HCT116 (cell line): ENCODE data around the gene S100A3. TPM values are rescaled to one million over a fixed set of nuclear protein-coding genes. Genes with fewer than 3 reads are reported as not detected.
A peak's percentile ranks its signal among the peaks of the same experiment; 100 is the strongest.

Source experiments
- ATAC-seq: fragments of 200-7000 bp; cut with Tn5 transposase; 2 replicates; pipeline ENCODE4 v1.9.1; 2020; ENCODE audit warnings: mild to moderate bottlenecking, moderate library complexity
- BruUV-seq: library from RNA; stranded (reverse); fragments of 400-500 nt; replicated peaks from 2 replicates; lab custom pipeline; 2021; lab: Mats Ljungman, UMichigan
- CTCF ChIA-PET: fragments of 300-600 bp; sonication (Branson Sonifier 250); formaldehyde crosslinking; loops from one replicate; lab custom pipeline; 2021; ENCODE audit warnings: antibody characterized with exemption; lab: Charles Lee
- POLR2A ChIA-PET: fragments of 300-600, 350-600 bp; sonication (Branson Sonifier 250); formaldehyde crosslinking; loops from one replicate; lab custom pipeline; 2021; ENCODE audit warnings: antibody characterized with exemption; lab: Charles Lee
- RAD21 ChIA-PET, 2 experiments: fragments of 300-600 bp; sonication (Branson Sonifier 250); formaldehyde crosslinking; loops; one replicate each; lab custom pipeline; 2023; ENCODE audit warnings: low total read pairs in 2 of 2; ENCODE audit not compliant: uncharacterized antibody in 2 of 2, unreplicated experiment in 2 of 2, low non-redundant PET in 1 of 2; lab: Charles Lee
- DNase-seq: peaks from one replicate; pipeline ENCODE4 v3.0.0-alpha.2; 2010; ENCODE audit warnings: low read depth, low spot score
- H2AFZ ChIP-seq: fragments of 200-600 bp; shearing (Covaris generic), sonication (generic); 2 replicates; pipeline ENCODE4 v1.6.1; 2017; ENCODE audit warnings: low read depth, mixed run types, mixed read lengths, antibody characterized with exemption, low read length; ENCODE audit not compliant: poor library complexity, severe bottlenecking
- H3K27ac ChIP-seq: 2 replicates; pipeline ENCODE4 v1.5.1; 2012; ENCODE audit warnings: low read depth, low read length
- H3K27me3 ChIP-seq: fragments of 200-600 bp; sonication (generic); 2 replicates; pipeline ENCODE4 v1.6.1; 2016; ENCODE audit warnings: mixed run types, low read length, mixed read lengths; ENCODE audit not compliant: insufficient read depth
- H3K36me3 ChIP-seq, 2 experiments: fragments of 200-500 bp in 1 of 2; fragments of 200-600 bp in 1 of 2; sonication (Bioruptor generic) in 1 of 2; sonication (generic) in 1 of 2; 2 replicates each; pipeline versions ENCODE4 v1.5.1 to v1.6.1; 2014 to 2016; ENCODE audit warnings: low read length in 2 of 2, inconsistent platforms in 1 of 2, mixed read lengths in 1 of 2, mixed run types in 1 of 2; ENCODE audit not compliant: insufficient read depth in 2 of 2, control insufficient read depth in 1 of 2
- H3K4me1 ChIP-seq, 2 experiments: fragments of 200-600 bp in 1 of 2; sonication (generic) in 1 of 2; 2 replicates each; pipeline versions ENCODE4 v1.5.1 to v1.6.1; 2012 to 2017; ENCODE audit warnings: low read length in 2 of 2, inconsistent platforms in 1 of 2, mild to moderate bottlenecking in 1 of 2, mixed read lengths in 1 of 2, mixed run types in 1 of 2, moderate library complexity in 1 of 2; ENCODE audit not compliant: insufficient read depth in 2 of 2, control insufficient read depth in 1 of 2
- H3K4me2 ChIP-seq: fragments of 200-600 bp; sonication (generic); 2 replicates; pipeline ENCODE4 v1.6.1; 2017; ENCODE audit warnings: mixed run types, low read length, mixed read lengths
- H3K4me3 ChIP-seq, 2 experiments: fragments of 200-600 bp in 1 of 2; sonication (generic) in 1 of 2; replicated peaks in 1 of 2; 2 replicates each; pipeline ENCODE4 v1.5.1; 2011 to 2016; ENCODE audit warnings: low read length in 2 of 2, control low read depth in 1 of 2, low read depth in 1 of 2, mild to moderate bottlenecking in 1 of 2, mixed read lengths in 1 of 2, mixed run types in 1 of 2
- H3K79me2 ChIP-seq: fragments of 200-600 bp; sonication (generic); 2 replicates; pipeline ENCODE4 v1.6.1; 2017; ENCODE audit warnings: mild to moderate bottlenecking, mixed run types, low read length, moderate library complexity, mixed read lengths; ENCODE audit not compliant: insufficient read depth
- H3K9ac ChIP-seq: fragments of 200-600 bp; sonication (generic); 2 replicates; pipeline ENCODE4 v1.6.1; 2016; ENCODE audit warnings: low read length, mixed read lengths
- H3K9me2 ChIP-seq: fragments of 200-600 bp; sonication (generic), shearing (Covaris generic); 2 replicates; pipeline ENCODE4 v1.6.1; 2017; ENCODE audit warnings: mixed run types, mild to moderate bottlenecking, moderate library complexity; ENCODE audit not compliant: insufficient read depth
- H3K9me3 ChIP-seq, 2 experiments: fragments of 200-500 bp in 1 of 2; fragments of 200-600 bp in 1 of 2; sonication (Bioruptor generic) in 1 of 2; sonication (generic) in 1 of 2; 2 replicates each; pipeline ENCODE4 v1.6.1; 2014 to 2017; ENCODE audit warnings: low read length in 2 of 2, mixed read lengths in 2 of 2, inconsistent platforms in 1 of 2, low read depth in 1 of 2, mild to moderate bottlenecking in 1 of 2, mixed run types in 1 of 2, moderate library complexity in 1 of 2; ENCODE audit not compliant: control insufficient read depth in 1 of 2, insufficient read depth in 1 of 2
- H4K20me1 ChIP-seq: fragments of 200-600 bp; sonication (generic), shearing (Covaris generic); 2 replicates; pipeline ENCODE4 v1.6.1; 2017; ENCODE audit warnings: mixed run types, mild to moderate bottlenecking, moderate library complexity; ENCODE audit not compliant: insufficient read depth
- CBX3 ChIP-seq: IDR thresholded peaks from 2 replicates; pipeline ENCODE4 v1.6.1; 2012; ENCODE audit warnings: low read depth
- CEBPB ChIP-seq: IDR thresholded peaks from 2 replicates; pipeline ENCODE4 v1.6.1; 2012; ENCODE audit warnings: low read depth
- EZH2 ChIP-seq: fragments of 200-600 bp; sonication (generic); IDR thresholded peaks from 2 replicates; pipeline ENCODE4 v1.6.1; 2017; ENCODE audit warnings: antibody characterized with exemption, mixed run types
- POLR2A ChIP-seq: IDR thresholded peaks from 2 replicates; pipeline ENCODE4 v1.7.0; 2011; ENCODE audit warnings: borderline replicate concordance; ENCODE audit not compliant: insufficient read depth, insufficient read length; ENCODE audit errors: extremely low read depth
- POLR2AphosphoS5 ChIP-seq: IDR thresholded peaks from 2 replicates; pipeline ENCODE4 v1.6.1; 2011; ENCODE audit warnings: mild to moderate bottlenecking, low read depth, low read length, moderate library complexity
- YY1 ChIP-seq: IDR thresholded peaks from 2 replicates; pipeline ENCODE4 v1.6.1; 2011; ENCODE audit warnings: low read length, low read depth, moderate library complexity, mild to moderate bottlenecking; ENCODE audit not compliant: insufficient replicate concordance; ENCODE audit errors: extremely low read depth
- ZFX ChIP-seq: fragments of 450-650 bp; IDR thresholded peaks from 2 replicates; pipeline ENCODE4 v1.6.1; 2017
- intact Hi-C: fragments of 100-400 bp; cut with micrococcal nuclease; formaldehyde crosslinking; loops from 2 replicates; pipeline ENCODE4 v1.10.0; 2022
- total RNA-seq: library from RNA; stranded (reverse); gene quantifications from one replicate; pipeline ENCODE4 v1.2.1, GENCODE V29; 2021; ENCODE audit not compliant: unreplicated experiment

The S100A3 gene
- total RNA-seq, 1 experiment from 2014 or later = 4.2 TPM

DNA sequence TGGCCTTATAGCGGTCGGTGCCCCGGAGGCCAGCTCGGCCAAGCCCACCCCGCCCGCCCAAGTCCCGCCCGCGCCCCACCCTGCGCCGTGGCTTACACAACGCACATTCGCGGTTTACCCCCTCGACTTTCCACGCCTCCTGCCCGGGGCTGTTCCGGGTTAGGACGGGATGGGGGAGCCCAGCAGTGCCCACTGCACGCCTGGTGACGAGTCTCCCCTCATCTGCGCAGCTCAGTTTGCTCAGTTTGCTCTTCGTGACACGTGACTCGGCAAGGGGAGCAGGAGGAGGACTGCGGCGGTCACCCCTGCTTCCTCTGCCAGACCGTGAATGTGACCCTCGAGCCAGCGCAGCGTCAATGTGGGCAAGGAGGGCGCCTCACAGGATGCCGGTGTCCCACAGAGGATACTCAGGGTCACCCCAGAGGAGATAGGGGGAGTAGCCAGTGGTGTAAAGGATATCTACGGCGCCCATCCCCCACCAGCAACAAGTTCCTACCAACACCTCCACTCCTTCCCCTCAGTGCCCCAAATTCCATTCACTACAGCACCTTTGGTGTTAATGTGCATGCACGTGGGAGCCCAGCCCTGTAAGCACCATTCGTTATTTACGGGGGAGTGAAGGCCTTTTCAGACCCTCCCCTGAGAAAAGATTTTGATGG, 12.9 kb downstream of the S100A3 start:
- H3K27ac ChIP-seq = peak overlapping the region; percentile 94

DNA sequence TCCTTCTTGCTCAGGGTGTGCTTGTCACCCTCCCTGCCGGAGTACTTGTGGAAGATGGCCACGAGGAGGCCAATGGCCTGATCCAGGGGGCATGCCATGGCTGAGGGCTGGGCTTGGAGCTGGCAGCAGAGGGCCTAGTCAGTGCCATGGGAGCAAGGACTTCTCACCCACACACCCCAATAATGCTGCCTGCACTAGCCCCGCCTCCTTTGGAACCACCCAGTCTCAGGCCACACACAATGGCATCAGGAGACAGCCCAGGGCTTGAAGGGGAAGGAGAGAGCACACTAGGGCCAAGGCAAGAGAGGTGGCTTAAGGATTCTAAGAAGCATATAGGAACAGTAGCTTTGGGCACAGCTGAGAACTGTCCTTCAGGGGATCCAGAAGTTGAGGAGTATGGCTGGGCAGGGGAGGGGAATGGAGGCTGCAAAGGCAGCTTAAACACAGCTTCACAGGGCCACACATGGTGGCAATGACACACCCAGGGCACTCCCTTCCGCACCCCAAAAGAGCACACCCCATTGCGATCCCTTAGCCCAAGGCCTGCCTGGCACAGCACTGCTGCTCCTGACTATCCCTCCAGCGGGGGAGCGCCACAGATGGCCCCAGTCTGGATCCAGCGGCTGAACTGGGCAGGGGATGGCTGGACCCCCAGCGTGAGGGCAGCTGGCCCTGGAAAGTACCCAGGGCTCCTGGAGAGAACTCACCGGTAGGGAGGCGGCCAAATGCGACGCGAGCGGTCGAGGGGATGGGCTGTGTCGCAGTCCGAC, 13.6 kb downstream of the S100A3 start, which contains the start of gene S100A6:
Gene S100A6 (minus strand): TSS at position 750 of the 770 bp plus-strand sequence. CDS start 652 bp downstream, at position 98.
- H3K79me2 ChIP-seq = peaks cover 18% of the 10 kb centered on the region
- BruUV-seq = TSS peak; percentile 74
- ATAC-seq = peak; percentile 29

More for the DNA sequence above, 12.9 kb downstream of the S100A3 start:
- peaks cover 74 to 89% of the 10 kb centered on the region in 2 experiments for H3K4me1 ChIP-seq
- H4K20me1 ChIP-seq = no peaks in the 10 kb centered on the region
- ChIA-PET RAD21 (interaction anchor here (1.0 to 1.5 kb wide), 3 partner anchors 30 to 32 kb away, joined by 3 to 5 read pairs (median 4); no protein-coding TSS in a partner anchor), CTCF (interaction anchor here (0.8 to 1.6 kb wide), 6 partner anchors 8 to 37 kb away, joined by 3 to 7 read pairs (median 4); no protein-coding TSS in a partner anchor), POLR2A (interaction anchor here (0.6 to 7.4 kb wide), 17 partner anchors 9 to 444 kb away, joined by 3 to 114 read pairs (median 16); partner anchors contain the start of genes CHTOP, S100A1, S100A13 and S100A14)
- H3K4me3 ChIP-seq = peak overlapping the region; percentile 74 to 89
- H3K79me2 ChIP-seq = peaks cover 18% of the 10 kb centered on the region
- no peaks in the 10 kb centered on the region for H3K27me3 ChIP-seq
- ATAC-seq (peak; percentile 62), DNase-seq (peak; percentile 72)
- no peak overlapping the region for H2AFZ ChIP-seq
- TSS peak; percentile 56 for BruUV-seq
- H3K4me2 ChIP-seq = peak overlapping the region; percentile 99
- intact Hi-C loops = loop anchor here (1.0 kb wide), 1 partner anchor 30 kb away; no protein-coding TSS in a partner anchor
- H3K9me3 ChIP-seq = no peaks in the 10 kb centered on the region
- H3K9me2 ChIP-seq = no peaks in the 10 kb centered on the region
- H3K9ac ChIP-seq = peak overlapping the region; percentile 88
- peaks cover 0 to 5% of the 10 kb centered on the region in 2 experiments; a peak in 1 of 4 replicates for H3K36me3 ChIP-seq
- TF ChIP-seq CEBPB (no peak), POLR2AphosphoS5 (peak; percentile 67), ZFX (0 out of 2 replicates have a peak, but pooled peaks have one; percentile 5), POLR2A (peak; percentile 24)

More for the DNA sequence above, 13.6 kb downstream of the S100A3 start, which contains the start of gene S100A6:
- Histone ChIP-seq H4K20me1 (no peaks in the 10 kb centered on the region), H2AFZ (no peak within 1 kb of the TSS), H3K27ac (peak within 1 kb of the TSS; percentile 94), H3K4me1 (peaks cover 66 to 82% of the 10 kb centered on the region in 2 experiments), H3K4me2 (peak within 1 kb of the TSS; percentile 99), H3K4me3 (peak within 1 kb of the TSS; percentile 74 to 89), H3K36me3 (peaks cover 0 to 5% of the 10 kb centered on the region in 2 experiments; a peak in 1 of 4 replicates), H3K9me2 (no peaks in the 10 kb centered on the region), H3K27me3 (no peaks in the 10 kb centered on the region), H3K9ac (peak within 1 kb of the TSS; percentile 88), H3K9me3 (no peaks in the 10 kb centered on the region)
- intact Hi-C loops = loop anchor here (1.0 kb wide), 1 partner anchor 31 kb away; no protein-coding TSS in a partner anchor
- ChIA-PET RAD21 (interaction anchor here (1.0 to 1.5 kb wide), 5 partner anchors 31 to 74 kb away, joined by 3 to 5 read pairs (median 3); no protein-coding TSS in a partner anchor), CTCF (interaction anchor here (0.8 to 3.2 kb wide), 8 partner anchors 8 to 92 kb away, joined by 3 to 17 read pairs (median 6); partner anchors contain the start of gene S100A13), POLR2A (interaction anchor here (0.6 to 7.4 kb wide), 18 partner anchors 9 to 445 kb away, joined by 3 to 114 read pairs (median 14); partner anchors contain the start of genes CHTOP, S100A1, S100A13 and S100A14)
- DNase-seq = no peak
- no peak for TF ChIP-seq CBX3
- TF ChIP-seq ZFX = peak; percentile 25; the same call in 1 of the 2 replicates
- peak; percentile 36 for TF ChIP-seq YY1
- peak; percentile 98 for TF ChIP-seq POLR2AphosphoS5
- TF ChIP-seq POLR2A = peak; percentile 84
- no peak for TF ChIP-seq EZH2
